Type B pancreatic cell (in vitro differentiated cells): Measurements from ENCODE around the gene RAVER1. TPM values are rescaled to one million over a fixed set of nuclear protein-coding genes. Genes with fewer than 3 reads are reported as not detected.
A peak's percentile ranks its signal among the peaks of the same experiment; 100 is the strongest.

Source experiments
- DNase-seq: peaks from one replicate; pipeline ENCODE4 v3.0.0; 2021; ENCODE audit warnings: mixed read lengths; ENCODE audit not compliant: unreplicated experiment; ENCODE audit errors: extremely low spot score
- H3K27ac Mint-ChIP-seq: 2 replicates; pipeline ENCODE4 v1.8.0; 2021; ENCODE audit warnings: mild to moderate bottlenecking, mixed read lengths
- H3K27me3 Mint-ChIP-seq: 2 replicates; pipeline ENCODE4 v1.8.0; 2021; ENCODE audit warnings: mixed read lengths
- H3K36me3 Mint-ChIP-seq: 2 replicates; pipeline ENCODE4 v1.8.0; 2021; ENCODE audit warnings: mixed read lengths
- H3K4me1 Mint-ChIP-seq: one replicate; pipeline ENCODE4 v1.8.0; 2021; ENCODE audit warnings: mixed read lengths; ENCODE audit not compliant: unreplicated experiment
- H3K4me3 Mint-ChIP-seq: 2 replicates; pipeline ENCODE4 v1.8.0; 2021; ENCODE audit warnings: mild to moderate bottlenecking, mixed read lengths
- H3K9me3 Mint-ChIP-seq: 2 replicates; pipeline ENCODE4 v1.8.0; 2021; ENCODE audit warnings: mixed read lengths
- CTCF ChIP-seq: fragments of 200-600 bp; sonication (generic); conservative IDR thresholded peaks from 2 replicates; pipeline ENCODE4 v1.5.0; 2021; ENCODE audit warnings: antibody characterized with exemption, mild to moderate bottlenecking
- total RNA-seq: library from RNA; stranded (reverse); gene quantifications from 2 replicates; pipeline ENCODE4 v1.2.1, GENCODE V29; 2021; ENCODE audit warnings: low replicate concordance

Gene RAVER1
- total RNA-seq, 1 donor from 2014 or later: 48.4 TPM

- H3K9me3 Mint-ChIP-seq: no peaks in the 10 kb centered on the region
- TF ChIP-seq CTCF: no peak
- peaks cover 47% of the 10 kb centered on the region for H3K27me3 Mint-ChIP-seq
- no peak overlapping the region for H3K27ac Mint-ChIP-seq
- no peak for DNase-seq
- no peak overlapping the region for H3K4me3 Mint-ChIP-seq
- H3K36me3 Mint-ChIP-seq: no peaks in the 10 kb centered on the region
- no peaks in the 10 kb centered on the region for H3K4me1 Mint-ChIP-seq
Observed at GRCh38 chr19:10274589-10274988, 58.7 kb downstream of the RAVER1 start.

GRCh38 chr19:10271543-10272086 lies 61.7 kb downstream of the RAVER1 start:
- no peaks in the 10 kb centered on the region for H3K9me3 Mint-ChIP-seq
- no peak for DNase-seq
- H3K27me3 Mint-ChIP-seq: peaks cover 56% of the 10 kb centered on the region
- H3K27ac Mint-ChIP-seq: no peak overlapping the region
- H3K4me3 Mint-ChIP-seq: peak overlapping the region; percentile 54
- H3K36me3 Mint-ChIP-seq: no peaks in the 10 kb centered on the region
- TF ChIP-seq CTCF: no peak
- H3K4me1 Mint-ChIP-seq: no peaks in the 10 kb centered on the region

GRCh38 chr19:10270616-10271394 lies 62.5 kb downstream of the RAVER1 start, which contains the start of gene ICAM1:
Gene ICAM1 (plus strand): TSS chr19:10271120. CDS start chr19:10271160, 40 bp downstream.
- no peaks in the 10 kb centered on the region for H3K36me3 Mint-ChIP-seq
- H3K27ac Mint-ChIP-seq: no peak within 1 kb of the TSS
- no peaks in the 10 kb centered on the region for H3K9me3 Mint-ChIP-seq
- no peaks in the 10 kb centered on the region for H3K4me1 Mint-ChIP-seq
- peak within 1 kb of the TSS; percentile 54 for H3K4me3 Mint-ChIP-seq
- H3K27me3 Mint-ChIP-seq: peaks cover 56% of the 10 kb centered on the region
- peak; percentile 28 for TF ChIP-seq CTCF
- no peak for DNase-seq

- Mint-ChIP-seq H3K27me3 (peaks cover 56% of the 10 kb centered on the region), H3K4me3 (peak overlapping the region; percentile 52), H3K4me1 (no peaks in the 10 kb centered on the region), H3K9me3 (no peaks in the 10 kb centered on the region), H3K36me3 (no peaks in the 10 kb centered on the region), H3K27ac (no peak overlapping the region)
- TF ChIP-seq CTCF: no peak
- no peak for DNase-seq
Observed at GRCh38 chr19:10270180-10270615, 63.1 kb downstream of the RAVER1 start.

- Mint-ChIP-seq H3K27ac (no peak overlapping the region), H3K4me3 (peak overlapping the region; percentile 71), H3K36me3 (no peaks in the 10 kb centered on the region), H3K27me3 (peaks cover 52% of the 10 kb centered on the region), H3K9me3 (no peaks in the 10 kb centered on the region), H3K4me1 (no peaks in the 10 kb centered on the region)
- DNase-seq: peak; percentile 87
- peak; percentile 97 for TF ChIP-seq CTCF
Observed at GRCh38 chr19:10269333-10270179, 63.8 kb downstream of the RAVER1 start.
